GM23248 (cell line): ENCODE data around the gene MCM9. TPM values are rescaled to one million over a fixed set of nuclear protein-coding genes. Genes with fewer than 3 reads are reported as not detected.

Experiments used
- DNase-seq: peaks from one replicate; pipeline ENCODE4 v3.0.0-alpha.2; 2015
- H2AFZ ChIP-seq: fragments of 200-600 bp; sonication (generic); 2 replicates; pipeline ENCODE4 v1.6.1; 2016; ENCODE audit warnings: antibody characterized with exemption
- H3F3A ChIP-seq: fragments of 200-600 bp; sonication (generic); 2 replicates; pipeline ENCODE4 v1.6.1; 2016; ENCODE audit warnings: mild to moderate bottlenecking, antibody characterized with exemption, mixed run types; ENCODE audit not compliant: insufficient read depth
- H3K27ac ChIP-seq: fragments of 200-600 bp; sonication (generic); 2 replicates; pipeline ENCODE4 v1.5.1; 2016; ENCODE audit warnings: mild to moderate bottlenecking
- H3K27me3 ChIP-seq: fragments of 200-600 bp; sonication (generic); replicated peaks from 2 replicates; pipeline ENCODE4 v1.6.1; 2016; ENCODE audit warnings: mild to moderate bottlenecking; ENCODE audit not compliant: insufficient read depth
- H3K36me3 ChIP-seq: fragments of 200-600 bp; sonication (generic); 2 replicates; pipeline ENCODE4 v1.6.1; 2016; ENCODE audit warnings: low read depth, mild to moderate bottlenecking
- H3K4me1 ChIP-seq: fragments of 200-600 bp; sonication (generic); 2 replicates; pipeline ENCODE4 v1.6.1; 2016; ENCODE audit warnings: mild to moderate bottlenecking; ENCODE audit not compliant: insufficient read depth
- H3K4me2 ChIP-seq: fragments of 200-600 bp; sonication (generic); one replicate; pipeline ENCODE4 v1.6.1; 2016; ENCODE audit warnings: mild to moderate bottlenecking; ENCODE audit not compliant: unreplicated experiment
- H3K4me3 ChIP-seq: fragments of 200-600 bp; sonication (generic); 2 replicates; pipeline ENCODE4 v1.5.1; 2016; ENCODE audit warnings: mild to moderate bottlenecking
- H3K79me2 ChIP-seq: fragments of 200-600 bp; sonication (generic); 2 replicates; pipeline ENCODE4 v1.6.1; 2016; ENCODE audit warnings: mild to moderate bottlenecking; ENCODE audit not compliant: insufficient read depth
- H3K9ac ChIP-seq: fragments of 200-600 bp; sonication (generic); 2 replicates; pipeline ENCODE4 v1.6.1; 2016; ENCODE audit warnings: mild to moderate bottlenecking
- H3K9me2 ChIP-seq: fragments of 200-600 bp; sonication (generic); 2 replicates; pipeline ENCODE4 v1.6.1; 2016; ENCODE audit warnings: mixed run types, mild to moderate bottlenecking, moderate library complexity; ENCODE audit not compliant: insufficient read depth
- H3K9me3 ChIP-seq: fragments of 200-600 bp; sonication (generic); one replicate; pipeline ENCODE4 v1.6.1; 2017; ENCODE audit warnings: low read depth
- H4K20me1 ChIP-seq: fragments of 200-600 bp; sonication (generic); 2 replicates; pipeline ENCODE4 v1.6.0; 2016; ENCODE audit not compliant: insufficient read depth
- EZH2 ChIP-seq: fragments of 200-600 bp; sonication (generic); IDR thresholded peaks from 2 replicates; pipeline ENCODE4 v1.6.1; 2018; ENCODE audit warnings: antibody characterized with exemption, mild to moderate bottlenecking; ENCODE audit not compliant: insufficient read depth, poor library complexity, severe bottlenecking
- EZH2phosphoT487 ChIP-seq: fragments of 200-600 bp; sonication (generic); IDR thresholded peaks from 2 replicates; pipeline ENCODE4 v1.6.1; 2018; ENCODE audit warnings: antibody characterized with exemption, moderate library complexity, mild to moderate bottlenecking, low read depth; ENCODE audit not compliant: insufficient read depth
- WGBS, 2 experiments: methylation state at CpG; one replicate each; pipeline ENCODE4 v1.1.6; 2015 to 2017; ENCODE audit warnings: low lambda C conversion rate in 2 of 2, low coverage in 1 of 2; ENCODE audit errors: missing lambda C conversion rate in 2 of 2; 5-methylcytosine and 5-hydroxymethylcytosine counted together
- in situ Hi-C: fragments of 300-500 bp; cut with MboI; formaldehyde crosslinking; loops from 2 replicates; pipeline ENCODE4 v1.15.0; 2020
- polyA plus RNA-seq: library from polyadenylated mRNA; unstranded; fragments of >200 nt; fragmentation: Nextera tagmentation; extraction: Ambion mirVana; gene quantifications from 2 replicates; pipeline ENCODE4 v1.2.1, GENCODE V29; 2016
- total RNA-seq: library from RNA; depleted of rRNA; stranded (reverse); fragments of >200 nt; shearing (Covaris generic); gene quantifications from 2 replicates; pipeline ENCODE4 v1.2.3, GENCODE V29; 2014

Gene MCM9
- total and polyA plus RNA-seq, 2 experiments from 2014 or later: 3.2 to 6.2 TPM

GRCh38 chr6:118932421-118932820, 2.5 kb downstream of the MCM9 start:
- in situ Hi-C loops: no loop called here
- H2AFZ ChIP-seq: no peak overlapping the region
- H3K4me3 ChIP-seq: no peak overlapping the region
- H3K36me3 ChIP-seq: no peaks in the 10 kb centered on the region
- no peak overlapping the region for H3K4me2 ChIP-seq
- H3K4me1 ChIP-seq: 0 out of 2 replicates have a peak, but pooled peaks cover 3% of the 10 kb centered on the region
- no peak for DNase-seq
- no peaks in the 10 kb centered on the region for H3K9me3 ChIP-seq
- no peaks in the 10 kb centered on the region for H3K27me3 ChIP-seq
- no peak overlapping the region for H3K9ac ChIP-seq
- no peak overlapping the region for H3K27ac ChIP-seq
- TF ChIP-seq EZH2phosphoT487 (no peak), EZH2 (no peak)
- peaks cover 12% of the 10 kb centered on the region for H3K79me2 ChIP-seq
- no peaks in the 10 kb centered on the region for H4K20me1 ChIP-seq
- no peaks in the 10 kb centered on the region for H3K9me2 ChIP-seq
- H3F3A ChIP-seq: no peaks in the 10 kb centered on the region
- WGBS, 2 experiments: 71 to 74% methylated on average over 2 of the region's 2 CpGs

GRCh38 chr6:118931436-118931835, 3.5 kb downstream of the MCM9 start:
- in situ Hi-C loops: no loop called here
- Histone ChIP-seq H2AFZ (no peak overlapping the region), H3K9ac (no peak overlapping the region), H3F3A (no peaks in the 10 kb centered on the region), H3K27me3 (no peaks in the 10 kb centered on the region), H3K36me3 (no peaks in the 10 kb centered on the region), H3K27ac (no peak overlapping the region), H4K20me1 (no peaks in the 10 kb centered on the region), H3K79me2 (peaks cover 12% of the 10 kb centered on the region), H3K9me3 (no peaks in the 10 kb centered on the region), H3K9me2 (no peaks in the 10 kb centered on the region), H3K4me1 (0 out of 2 replicates have a peak, but pooled peaks cover 3% of the 10 kb centered on the region), H3K4me3 (no peak overlapping the region), H3K4me2 (no peak overlapping the region)
- DNase-seq: no peak
- TF ChIP-seq EZH2 (no peak), EZH2phosphoT487 (no peak)
- 95 to 98% methylated on average over 5 of the region's 5 CpGs for WGBS, 2 experiments

DNA sequence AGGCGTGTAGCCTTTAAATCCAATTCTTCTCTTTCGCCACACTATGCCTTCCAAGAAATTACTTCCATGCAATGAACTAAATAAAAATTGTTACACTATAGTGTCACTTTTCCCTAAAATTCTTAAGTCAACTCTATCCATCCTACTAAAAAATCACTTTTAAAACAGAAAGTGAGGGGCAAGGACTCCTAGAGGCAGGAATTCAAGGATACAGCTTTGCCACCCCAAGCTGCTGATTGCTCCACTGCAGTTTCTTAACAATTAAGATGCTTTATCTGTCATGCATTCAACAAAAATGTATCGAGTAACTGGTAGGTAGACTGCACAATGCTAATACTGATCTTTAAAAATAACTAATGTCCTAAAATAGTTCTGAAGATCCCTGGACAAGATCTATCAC, 4.3 kb downstream of the MCM9 start:
- in situ Hi-C loops: no loop called here
- WGBS, 2 experiments: 94 to 98% methylated on average over 3 of the region's 3 CpGs
- H4K20me1 ChIP-seq: no peaks in the 10 kb centered on the region
- 0 out of 2 replicates have a peak, but pooled peaks cover 3% of the 10 kb centered on the region for H3K4me1 ChIP-seq
- H3K9me3 ChIP-seq: no peaks in the 10 kb centered on the region
- H3K4me3 ChIP-seq: no peak overlapping the region
- no peak overlapping the region for H3K9ac ChIP-seq
- H3K4me2 ChIP-seq: no peak overlapping the region
- no peaks in the 10 kb centered on the region for H3K36me3 ChIP-seq
- no peak overlapping the region for H2AFZ ChIP-seq
- H3K79me2 ChIP-seq: peaks cover 12% of the 10 kb centered on the region
- H3K27me3 ChIP-seq: no peaks in the 10 kb centered on the region
- no peak overlapping the region for H3K27ac ChIP-seq
- no peaks in the 10 kb centered on the region for H3K9me2 ChIP-seq
- TF ChIP-seq EZH2: no peak
- TF ChIP-seq EZH2phosphoT487: no peak
- no peak for DNase-seq
- H3F3A ChIP-seq: no peaks in the 10 kb centered on the region

DNA sequence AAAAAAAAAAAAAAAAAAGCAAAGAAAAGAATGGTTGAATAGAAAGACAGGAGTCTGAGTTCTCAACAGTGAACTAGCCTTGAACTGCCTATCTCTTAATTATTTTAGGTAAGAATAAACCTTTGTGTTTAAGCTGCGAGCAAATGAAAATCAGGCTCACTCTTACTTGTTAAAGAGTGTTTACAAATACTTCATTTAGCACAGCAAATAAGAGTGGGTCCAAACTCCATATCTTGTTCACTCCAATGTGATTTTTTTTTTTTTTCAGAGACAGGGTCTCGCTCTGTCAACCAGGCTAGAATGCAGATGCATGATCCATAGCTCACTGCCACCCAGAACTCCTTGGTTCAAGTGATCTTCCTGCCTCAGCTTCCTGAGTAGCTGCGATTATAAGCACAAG, 11.9 kb downstream of the MCM9 start:
- H3F3A ChIP-seq: peaks cover 8% of the 10 kb centered on the region
- H3K36me3 ChIP-seq: 0 out of 2 replicates have a peak, but pooled peaks cover 15% of the 10 kb centered on the region
- in situ Hi-C loops: no loop called here
- H3K9ac ChIP-seq: no peak overlapping the region
- no peak for DNase-seq
- no peaks in the 10 kb centered on the region for H3K79me2 ChIP-seq
- H4K20me1 ChIP-seq: no peaks in the 10 kb centered on the region
- WGBS, 2 experiments: 88 to 89% methylated on average over 3 of the region's 3 CpGs
- H3K9me2 ChIP-seq: no peaks in the 10 kb centered on the region
- no peak overlapping the region for H2AFZ ChIP-seq
- H3K4me1 ChIP-seq: no peaks in the 10 kb centered on the region
- H3K27ac ChIP-seq: no peak overlapping the region
- TF ChIP-seq EZH2phosphoT487 (no peak), EZH2 (no peak)
- no peak overlapping the region for H3K4me2 ChIP-seq
- H3K9me3 ChIP-seq: no peaks in the 10 kb centered on the region
- H3K4me3 ChIP-seq: no peak overlapping the region
- H3K27me3 ChIP-seq: no peaks in the 10 kb centered on the region

GRCh38 chr6:118921084-118921483, 13.9 kb downstream of the MCM9 start:
- H3K27me3 ChIP-seq: no peaks in the 10 kb centered on the region
- H3K9me3 ChIP-seq: no peaks in the 10 kb centered on the region
- DNase-seq: no peak
- H3K27ac ChIP-seq: no peak overlapping the region
- H3K79me2 ChIP-seq: no peaks in the 10 kb centered on the region
- H3K9ac ChIP-seq: no peak overlapping the region
- H3K4me1 ChIP-seq: no peaks in the 10 kb centered on the region
- no peaks in the 10 kb centered on the region for H3K9me2 ChIP-seq
- 100% methylated on average over 1 of the region's 1 CpG for WGBS, 2 experiments
- H2AFZ ChIP-seq: no peak overlapping the region
- 0 out of 2 replicates have a peak, but pooled peaks cover 15% of the 10 kb centered on the region for H3K36me3 ChIP-seq
- no peak for TF ChIP-seq EZH2phosphoT487
- no peak for TF ChIP-seq EZH2
- H3F3A ChIP-seq: peaks cover 18% of the 10 kb centered on the region
- no peak overlapping the region for H3K4me3 ChIP-seq
- in situ Hi-C loops: no loop called here
- H3K4me2 ChIP-seq: no peak overlapping the region
- no peaks in the 10 kb centered on the region for H4K20me1 ChIP-seq
